HepG2 (cell line): ENCODE measurements around the gene GLIPR1L2. TPM values are rescaled to one million over a fixed set of nuclear protein-coding genes. Genes with fewer than 3 reads are reported as not detected.

Experiments used
- CREB1 ChIP-seq, 2 experiments: fragments of 450-650 bp in 1 of 2; IDR thresholded peaks; 2 replicates each; pipeline ENCODE4 v1.6.1; 2016 to 2017; ENCODE audit warnings: control low read depth in 1 of 2, mild to moderate bottlenecking in 1 of 2, missing compliant biosample characterization in 1 of 2, missing genetic modification characterization in 1 of 2
- ETV5 ChIP-seq: IDR thresholded peaks from 2 replicates; pipeline ENCODE4 v1.6.1; 2018; ENCODE audit warnings: missing biosample characterization, missing genetic modification reagents, inconsistent platforms, borderline replicate concordance
- HCFC1 ChIP-seq: fragments of 150-350 bp; IDR thresholded peaks from 2 replicates; pipeline ENCODE4 v1.6.1; 2014; ENCODE audit warnings: low read depth, low read length
- HNRNPL ChIP-seq: fragments of 200-400 bp; formaldehyde crosslinking; IDR thresholded peaks from 2 replicates; pipeline ENCODE4 v1.6.1; 2017; ENCODE audit warnings: mild to moderate bottlenecking, low read depth, low read length
- HOXA3 ChIP-seq: sonication (generic); formaldehyde crosslinking; IDR thresholded peaks from 2 replicates; pipeline ENCODE4 v1.5.0; 2020; ENCODE audit warnings: missing genetic modification reagents
- NFE2L1 ChIP-seq: sonication (generic); formaldehyde crosslinking; IDR thresholded peaks from 2 replicates; pipeline ENCODE4 v1.4.0; 2020; ENCODE audit warnings: missing genetic modification reagents, mild to moderate bottlenecking, borderline replicate concordance
- NR2C2 ChIP-seq: sonication (generic); formaldehyde crosslinking; IDR thresholded peaks from 2 replicates; pipeline ENCODE4 v1.4.0; 2020; ENCODE audit warnings: missing genetic modification reagents, mild to moderate bottlenecking, moderate library complexity, borderline replicate concordance
- PCBP2 ChIP-seq: fragments of 200-400 bp; formaldehyde crosslinking; optimal IDR thresholded peaks from 2 replicates; pipeline ENCODE3; 2018; ENCODE audit warnings: low read length, low read depth; ENCODE audit not compliant: poor library complexity, severe bottlenecking
- SAP130 ChIP-seq: IDR thresholded peaks from 2 replicates; pipeline ENCODE4 v1.6.1; 2016; ENCODE audit warnings: low read depth
- SIN3B ChIP-seq: fragments of 150-350 bp; IDR thresholded peaks from 2 replicates; pipeline ENCODE4 v1.6.1; 2014; ENCODE audit warnings: low read length
- TAF1 ChIP-seq: sonication (generic); formaldehyde crosslinking; IDR thresholded peaks from 2 replicates; pipeline ENCODE4 v1.4.0; 2020; ENCODE audit warnings: missing genetic modification reagents
- ZBTB2 ChIP-seq: sonication (generic); formaldehyde crosslinking; IDR thresholded peaks from 2 replicates; pipeline ENCODE4 v1.8.0; 2022; ENCODE audit warnings: low read depth, missing genetic modification reagents
- ZBTB8A ChIP-seq: sonication (generic); formaldehyde crosslinking; IDR thresholded peaks from 2 replicates; pipeline ENCODE4 v1.4.0; 2020; ENCODE audit warnings: mild to moderate bottlenecking, low read depth, missing genetic modification reagents, borderline replicate concordance
- ZNF572 ChIP-seq: sonication (generic); formaldehyde crosslinking; IDR thresholded peaks from 2 replicates; pipeline ENCODE4 v1.5.1; 2020; ENCODE audit warnings: mild to moderate bottlenecking, missing genetic modification reagents
- ZNF7 ChIP-seq: IDR thresholded peaks from 2 replicates; pipeline ENCODE4 v1.6.1; 2016; ENCODE audit warnings: missing biosample characterization, missing genetic modification reagents
- ZNF766 ChIP-seq: sonication (generic); formaldehyde crosslinking; IDR thresholded peaks from 2 replicates; pipeline ENCODE4 v1.5.0; 2020; ENCODE audit warnings: missing genetic modification reagents, borderline replicate concordance
- ZNF841 ChIP-seq: sonication (generic); formaldehyde crosslinking; IDR thresholded peaks from 2 replicates; pipeline ENCODE4 v1.8.1; 2023; ENCODE audit warnings: missing genetic modification reagents, borderline replicate concordance
- ZNF878 ChIP-seq: sonication (generic); formaldehyde crosslinking; IDR thresholded peaks from 2 replicates; pipeline ENCODE4 v1.8.1; 2023; ENCODE audit warnings: mild to moderate bottlenecking, missing genetic modification reagents, moderate library complexity
- polyA plus RNA-seq, 8 experiments: library from polyadenylated mRNA; depleted of rRNA in 3 of 8; stranded (reverse) in 7 of 8; unstranded in 1 of 8; fragments of >200 nt; fragmentation: Illumina TruSeq in 4 of 8; extraction: Trizol in 4 of 8; gene quantifications; 2 replicates each; pipeline versions ENCODE4 v1.2.1 to v1.2.3, GENCODE V29; 2011 to 2016; ENCODE audit warnings: low read depth in 4 of 8, missing spikeins in 1 of 8, mixed read lengths in 1 of 8; ENCODE audit not compliant: insufficient read depth in 1 of 8
- total RNA-seq, 5 experiments: library from RNA; depleted of rRNA; stranded (reverse); fragments of >200 nt; fragmentation: Illumina TruSeq; extraction: Trizol; gene quantifications; 2 replicates each; pipeline ENCODE4 v1.2.3, GENCODE V29; 2016; ENCODE audit warnings: low read depth in 1 of 5
- TF ChIP-seq, protein P1 (sequence below): IDR thresholded peaks from 2 replicates; pipeline ENCODE4 v1.6.1; 2016; ENCODE audit warnings: mild to moderate bottlenecking
- TF ChIP-seq, protein P2 (sequence below): sonication (generic); formaldehyde crosslinking; IDR thresholded peaks from 2 replicates; pipeline ENCODE4 v1.4.0; 2020; ENCODE audit warnings: missing genetic modification reagents, borderline replicate concordance

Gene GLIPR1L2
- total and polyA plus RNA-seq, 2 of the 13 experiments (the other 11 are each of a cell fraction or from before 2014, with no cell fraction given): not detected

DNA sequence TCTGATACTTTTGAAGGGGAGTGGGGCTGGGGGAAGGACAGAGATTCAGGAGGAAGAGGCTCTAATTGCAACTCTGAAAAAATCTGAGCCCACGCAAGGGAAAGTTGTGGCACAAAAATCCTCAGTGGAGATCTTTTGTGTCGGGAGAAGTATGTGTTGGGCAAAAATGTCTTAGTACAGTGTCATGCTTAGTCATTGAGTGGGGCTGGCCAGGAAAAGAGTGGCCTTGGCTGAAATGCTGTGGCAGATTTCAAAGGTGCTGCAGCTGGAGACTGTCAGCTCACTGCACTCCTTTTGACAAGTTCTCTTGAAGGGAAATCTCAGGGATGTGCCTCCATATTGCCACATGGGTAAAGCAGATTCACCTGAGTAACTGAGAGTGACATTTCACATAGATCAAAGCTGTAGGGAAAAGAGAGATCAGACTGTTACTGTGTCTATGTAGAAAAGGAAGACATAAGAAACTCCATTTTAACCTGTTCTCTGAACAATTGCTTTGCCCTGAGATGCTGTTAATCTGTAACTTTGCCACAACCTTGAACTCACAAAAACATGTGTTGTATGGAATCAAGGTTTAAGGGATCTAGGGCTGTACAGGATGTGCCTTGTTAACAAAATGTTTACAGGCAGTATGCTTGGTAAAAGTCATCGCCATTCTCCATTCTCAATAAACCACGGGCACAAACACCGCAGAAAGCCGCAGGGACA, 53.7 kb downstream of the GLIPR1L2 start (continued):
- TF ChIP-seq HCFC1 (no peak), ZBTB8A (CRISPR knock-in tag) (no peak), SIN3B (no peak), HNRNPL (no peak), PCBP2 (no peak), ZNF841 (CRISPR knock-in tag) (no peak), ZNF766 (CRISPR knock-in tag) (no peak), HOXA3 (CRISPR knock-in tag) (peak; percentile 22; the same call in 1 of the 2 replicates), ZNF572 (CRISPR knock-in tag) (no peak), NR2C2 (CRISPR knock-in tag) (no peak; the same call in 1 of the 2 replicates), ZNF7 (CRISPR knock-in tag) (no peak), ZBTB2 (CRISPR knock-in tag) (no peak), CREB1 (IDR thresholded peaks at IDR 0.05) (no peak), CREB1 (CRISPR knock-in tag; IDR thresholded peaks at IDR 0.05) (no peak), SAP130 (CRISPR knock-in tag) (peak; percentile 28; the same call in 1 of the 2 replicates), TAF1 (CRISPR knock-in tag) (no peak), ETV5 (CRISPR knock-in tag) (peak; percentile 19; the same call in 1 of the 2 replicates), NFE2L1 (no peak), ZNF878 (CRISPR knock-in tag) (no peak)
- TF ChIP-seq, protein P1, sequence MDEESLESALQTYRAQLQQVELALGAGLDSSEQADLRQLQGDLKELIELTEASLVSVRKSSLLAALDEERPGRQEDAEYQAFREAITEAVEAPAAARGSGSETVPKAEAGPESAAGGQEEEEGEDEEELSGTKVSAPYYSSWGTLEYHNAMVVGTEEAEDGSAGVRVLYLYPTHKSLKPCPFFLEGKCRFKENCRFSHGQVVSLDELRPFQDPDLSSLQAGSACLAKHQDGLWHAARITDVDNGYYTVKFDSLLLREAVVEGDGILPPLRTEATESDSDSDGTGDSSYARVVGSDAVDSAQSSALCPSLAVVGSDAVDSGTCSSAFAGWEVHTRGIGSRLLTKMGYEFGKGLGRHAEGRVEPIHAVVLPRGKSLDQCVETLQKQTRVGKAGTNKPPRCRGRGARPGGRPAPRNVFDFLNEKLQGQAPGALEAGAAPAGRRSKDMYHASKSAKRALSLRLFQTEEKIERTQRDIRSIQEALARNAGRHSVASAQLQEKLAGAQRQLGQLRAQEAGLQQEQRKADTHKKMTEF (CRISPR knock-in tag): 0 out of 2 replicates have a peak, but pooled peaks have one; percentile 25
- TF ChIP-seq, protein P2, sequence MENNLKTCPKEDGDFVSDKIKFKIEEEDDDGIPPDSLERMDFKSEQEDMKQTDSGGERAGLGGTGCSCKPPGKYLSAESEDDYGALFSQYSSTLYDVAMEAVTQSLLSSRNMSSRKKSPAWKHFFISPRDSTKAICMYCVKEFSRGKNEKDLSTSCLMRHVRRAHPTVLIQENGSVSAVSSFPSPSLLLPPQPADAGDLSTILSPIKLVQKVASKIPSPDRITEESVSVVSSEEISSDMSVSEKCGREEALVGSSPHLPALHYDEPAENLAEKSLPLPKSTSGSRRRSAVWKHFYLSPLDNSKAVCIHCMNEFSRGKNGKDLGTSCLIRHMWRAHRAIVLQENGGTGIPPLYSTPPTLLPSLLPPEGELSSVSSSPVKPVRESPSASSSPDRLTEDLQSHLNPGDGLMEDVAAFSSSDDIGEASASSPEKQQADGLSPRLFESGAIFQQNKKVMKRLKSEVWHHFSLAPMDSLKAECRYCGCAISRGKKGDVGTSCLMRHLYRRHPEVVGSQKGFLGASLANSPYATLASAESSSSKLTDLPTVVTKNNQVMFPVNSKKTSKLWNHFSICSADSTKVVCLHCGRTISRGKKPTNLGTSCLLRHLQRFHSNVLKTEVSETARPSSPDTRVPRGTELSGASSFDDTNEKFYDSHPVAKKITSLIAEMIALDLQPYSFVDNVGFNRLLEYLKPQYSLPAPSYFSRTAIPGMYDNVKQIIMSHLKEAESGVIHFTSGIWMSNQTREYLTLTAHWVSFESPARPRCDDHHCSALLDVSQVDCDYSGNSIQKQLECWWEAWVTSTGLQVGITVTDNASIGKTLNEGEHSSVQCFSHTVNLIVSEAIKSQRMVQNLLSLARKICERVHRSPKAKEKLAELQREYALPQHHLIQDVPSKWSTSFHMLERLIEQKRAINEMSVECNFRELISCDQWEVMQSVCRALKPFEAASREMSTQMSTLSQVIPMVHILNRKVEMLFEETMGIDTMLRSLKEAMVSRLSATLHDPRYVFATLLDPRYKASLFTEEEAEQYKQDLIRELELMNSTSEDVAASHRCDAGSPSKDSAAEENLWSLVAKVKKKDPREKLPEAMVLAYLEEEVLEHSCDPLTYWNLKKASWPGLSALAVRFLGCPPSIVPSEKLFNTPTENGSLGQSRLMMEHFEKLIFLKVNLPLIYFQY (CRISPR knock-in tag): no peak
